GM12864 (cell line): ENCODE measurements around the gene PRDM5.

ENCODE experiments used
- DNase-seq: peaks from one replicate; pipeline ENCODE4 v3.0.0-alpha.2; 2011; ENCODE audit warnings: low read depth
- H3K4me3 ChIP-seq: 2 replicates; pipeline ENCODE4 v1.5.1; 2011; ENCODE audit warnings: mild to moderate bottlenecking, low read depth, low read length, control low read depth
- CTCF ChIP-seq: IDR thresholded peaks from 2 replicates; pipeline ENCODE4 v1.5.1; 2011; ENCODE audit warnings: low read depth, mild to moderate bottlenecking, moderate library complexity, low read length, control low read depth, inconsistent platforms; ENCODE audit errors: missing control alignments

PRDM5 gene

GRCh38 chr4:120733968-120734367 lies 188.6 kb downstream of the PRDM5 start:
- no peak for DNase-seq
- no peak overlapping the region for H3K4me3 ChIP-seq
- no peak for TF ChIP-seq CTCF

GRCh38 chr4:120733054-120733453 lies 189.5 kb downstream of the PRDM5 start:
- H3K4me3 ChIP-seq = no peak overlapping the region
- DNase-seq = no peak
- TF ChIP-seq CTCF = no peak

DNA sequence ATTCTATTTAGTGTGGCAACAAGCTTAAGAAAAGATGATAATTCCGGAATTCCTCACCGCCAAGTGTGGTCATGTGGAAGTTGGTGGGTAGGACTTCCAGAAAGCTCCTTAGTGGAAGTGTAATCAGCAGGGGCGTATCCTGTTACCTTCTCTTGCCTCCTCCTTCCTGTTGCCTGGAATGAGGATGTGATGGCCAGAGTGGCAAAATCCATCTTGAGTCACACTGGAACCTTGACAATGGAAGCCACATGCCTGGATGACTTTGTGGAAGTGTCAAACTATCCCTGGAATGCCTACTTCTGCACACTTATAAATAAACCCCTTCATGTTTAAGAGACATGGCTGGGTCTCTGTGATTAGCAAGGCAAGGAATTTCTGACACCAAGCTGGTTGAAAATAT lies 191.0 kb downstream of the PRDM5 start:
- H3K4me3 ChIP-seq = no peak overlapping the region
- TF ChIP-seq CTCF = no peak
- DNase-seq = no peak

- DNase-seq = no peak
- no peak overlapping the region for H3K4me3 ChIP-seq
- no peak for TF ChIP-seq CTCF
Measured at GRCh38 chr4:120730777-120731320, 191.7 kb downstream of the PRDM5 start.

DNA sequence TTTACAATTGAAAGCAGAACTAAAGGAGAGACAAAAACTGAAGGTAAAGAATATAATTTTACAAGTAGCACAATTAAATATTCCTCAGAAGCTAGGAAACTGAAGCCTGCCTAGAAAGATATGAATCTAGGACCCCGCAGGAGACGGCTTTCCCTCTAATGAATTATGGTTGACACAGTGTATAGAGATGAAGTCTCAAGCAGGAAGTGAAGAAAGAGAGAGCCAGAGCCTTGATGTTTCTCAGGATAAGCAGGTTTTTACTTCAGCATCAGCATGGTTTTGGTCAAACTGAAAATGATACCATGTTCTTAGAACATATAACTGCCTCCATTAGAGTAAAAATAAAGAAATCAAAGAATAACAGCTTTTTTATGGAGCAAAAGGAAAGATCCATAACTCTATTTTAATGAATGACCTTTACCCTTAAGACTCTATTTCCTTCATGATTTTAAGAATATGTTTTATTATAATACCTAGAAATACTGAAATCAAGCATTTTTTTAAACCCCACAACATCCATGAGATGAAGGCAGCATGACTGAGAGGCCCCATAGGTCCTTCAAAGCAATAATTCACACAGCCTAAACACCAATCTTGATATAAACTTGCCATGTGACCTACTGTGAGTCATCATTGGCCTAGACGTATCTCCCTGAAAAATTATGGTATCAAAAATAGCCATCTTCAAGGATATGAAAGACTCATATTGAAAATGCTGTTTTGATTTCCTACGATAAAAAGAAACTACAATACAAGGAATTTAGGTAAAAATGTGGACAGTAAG lies 193.4 kb downstream of the PRDM5 start:
- no peak for TF ChIP-seq CTCF
- no peak overlapping the region for H3K4me3 ChIP-seq
- DNase-seq = no peak

DNA sequence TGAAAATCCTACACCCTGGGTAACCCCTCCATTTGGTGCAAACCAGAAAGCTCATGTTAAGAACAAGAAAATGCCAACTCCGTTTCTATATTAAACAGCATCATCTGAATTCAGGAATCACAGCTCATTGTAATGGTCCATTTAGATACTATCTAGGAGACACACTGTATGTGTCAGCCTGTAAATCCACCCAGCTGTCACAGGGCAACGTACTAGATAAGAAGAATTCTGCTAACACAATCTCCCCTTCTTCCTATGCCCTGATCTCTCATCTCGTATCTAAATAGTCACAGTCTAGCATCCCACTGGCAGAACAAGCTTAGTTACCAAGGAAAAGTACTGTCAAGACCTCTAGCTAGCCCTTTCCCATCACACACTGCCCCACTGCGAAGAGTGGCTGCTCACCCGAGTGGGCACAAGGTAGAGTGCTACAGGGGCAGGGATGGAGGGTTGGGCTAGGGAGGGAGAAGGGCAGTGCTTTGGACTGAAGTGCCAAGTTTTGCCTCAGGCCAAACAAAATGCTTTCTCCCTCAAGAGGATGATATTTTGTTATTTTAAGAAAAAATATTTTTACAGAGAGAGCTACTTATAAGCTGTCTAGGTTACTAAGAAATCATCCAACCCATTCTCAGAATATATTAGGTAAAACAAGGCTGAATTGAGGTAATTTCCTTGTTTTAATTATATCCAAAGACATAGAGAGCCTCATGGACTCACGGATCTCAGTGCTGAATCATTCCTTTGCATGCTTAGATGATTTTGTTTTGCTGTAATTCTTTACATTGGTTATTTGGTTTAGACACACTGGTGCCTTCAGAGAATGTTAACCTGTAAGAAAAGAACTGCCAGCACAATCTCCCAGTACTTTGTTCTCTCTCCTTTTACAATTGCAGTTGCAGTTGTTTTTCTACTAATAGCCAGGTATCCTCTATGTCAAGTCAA lies 196.6 kb downstream of the PRDM5 start:
- TF ChIP-seq CTCF = no peak
- no peak overlapping the region for H3K4me3 ChIP-seq
- no peak for DNase-seq
